GM18499 (cell line): Measurements from ENCODE around the gene EVI5L.

Experiments
- ATAC-seq: cut with Tn5 transposase; IDR thresholded peaks from one replicate; pipeline ENCODE4 v1.9.1; 2021; ENCODE audit warnings: moderate number of reproducible peaks; ENCODE audit not compliant: insufficient read depth, unreplicated experiment

The EVI5L gene

GRCh38 chr19:7908078-7908699 lies 78.2 kb downstream of the EVI5L start:
- no peak for ATAC-seq

GRCh38 chr19:7908742-7909461 lies 78.9 kb downstream of the EVI5L start:
- ATAC-seq, result no peak

GRCh38 chr19:7909471-7910067 lies 79.6 kb downstream of the EVI5L start:
- ATAC-seq, result no peak

GRCh38 chr19:7910321-7911161 lies 80.5 kb downstream of the EVI5L start:
- no peak for ATAC-seq

GRCh38 chr19:7911508-7912143 lies 81.6 kb downstream of the EVI5L start:
- no peak for ATAC-seq

- no peak for ATAC-seq
These were observed 82.2 kb downstream of the EVI5L start for GRCh38 chr19:7912144-7912696.

- no peak for ATAC-seq
These were observed 82.9 kb downstream of the EVI5L start for GRCh38 chr19:7912697-7913564.

- ATAC-seq, result no peak
These were observed 83.6 kb downstream of the EVI5L start for GRCh38 chr19:7913652-7914051.

- no peak for ATAC-seq
These were observed 84.1 kb downstream of the EVI5L start for GRCh38 chr19:7914099-7914498.
